HepG2 (cell line): ENCODE results near the gene WDR54. TPM values are rescaled to one million over a fixed set of nuclear protein-coding genes. Genes with fewer than 3 reads are reported as not detected.

Source experiments
- AHDC1 ChIP-seq: sonication (generic); formaldehyde crosslinking; IDR thresholded peaks from 2 replicates; pipeline ENCODE4 v1.5.1; 2020; ENCODE audit warnings: mild to moderate bottlenecking, missing genetic modification reagents, borderline replicate concordance
- DNMT3B ChIP-seq: conservative IDR thresholded peaks from 2 replicates; pipeline ENCODE4 v1.6.1; 2016; ENCODE audit warnings: missing biosample characterization, control low read depth
- GABPB1 ChIP-seq: IDR thresholded peaks from 2 replicates; pipeline ENCODE4 v1.6.1; 2016; ENCODE audit warnings: mild to moderate bottlenecking, missing genetic modification reagents, moderate library complexity, missing compliant biosample characterization
- MAX ChIP-seq: IDR thresholded peaks from 2 replicates; pipeline ENCODE4 v1.6.1; 2012; ENCODE audit warnings: inconsistent platforms
- POLR2A ChIP-seq, 2 experiments: IDR thresholded peaks; 2 replicates each; pipeline ENCODE4 v1.6.1; 2011; ENCODE audit warnings: low read depth in 2 of 2, low read length in 2 of 2, mild to moderate bottlenecking in 1 of 2, moderate library complexity in 1 of 2; ENCODE audit not compliant: insufficient read depth in 1 of 2
- RBFOX2 ChIP-seq: fragments of 200-400 bp; formaldehyde crosslinking; IDR thresholded peaks from 2 replicates; pipeline ENCODE4 v1.6.1; 2017; ENCODE audit warnings: low read depth, mild to moderate bottlenecking, low read length
- SNRNP70 ChIP-seq: fragments of 200-400 bp; formaldehyde crosslinking; IDR thresholded peaks from 2 replicates; pipeline ENCODE4 v1.6.1; 2017; ENCODE audit warnings: mild to moderate bottlenecking, low read depth, low read length, moderate library complexity
- TAF15 ChIP-seq: fragments of 200-400 bp; formaldehyde crosslinking; IDR thresholded peaks from one replicate; pipeline ENCODE4 v1.6.1; 2018; ENCODE audit warnings: mild to moderate bottlenecking, low read depth, low read length; ENCODE audit not compliant: poor library complexity, severe bottlenecking
- ZBTB4 ChIP-seq: sonication (generic); formaldehyde crosslinking; IDR thresholded peaks from 2 replicates; pipeline ENCODE4 v1.4.0; 2020; ENCODE audit warnings: missing genetic modification reagents, mild to moderate bottlenecking, borderline replicate concordance
- ZBTB46 ChIP-seq: sonication (generic); formaldehyde crosslinking; IDR thresholded peaks from 2 replicates; pipeline ENCODE4 v1.4.0; 2020; ENCODE audit warnings: mild to moderate bottlenecking, missing genetic modification reagents, borderline replicate concordance
- ZNF101 ChIP-seq: sonication (generic); formaldehyde crosslinking; IDR thresholded peaks from 2 replicates; pipeline ENCODE4 v1.4.0; 2020; ENCODE audit warnings: mild to moderate bottlenecking, low read depth, missing genetic modification reagents, borderline replicate concordance
- ZNF282 ChIP-seq: fragments of 450-650 bp; IDR thresholded peaks from 2 replicates; pipeline ENCODE4 v1.6.1; 2018; ENCODE audit not compliant: partially characterized antibody
- ZNF512 ChIP-seq: sonication (generic); formaldehyde crosslinking; IDR thresholded peaks from 2 replicates; pipeline ENCODE4 v1.4.0; 2020; ENCODE audit warnings: mild to moderate bottlenecking, missing genetic modification reagents
- ZNF564 ChIP-seq: sonication (generic); formaldehyde crosslinking; IDR thresholded peaks from 2 replicates; pipeline ENCODE4 v1.8.1; 2023; ENCODE audit warnings: mild to moderate bottlenecking, missing genetic modification reagents
- ZNF605 ChIP-seq: sonication (generic); formaldehyde crosslinking; IDR thresholded peaks from 2 replicates; pipeline ENCODE4 v1.8.0; 2022; ENCODE audit warnings: mild to moderate bottlenecking, missing genetic modification reagents
- ZNF614 ChIP-seq: IDR thresholded peaks from 2 replicates; pipeline ENCODE4 v1.6.1; 2018; ENCODE audit warnings: missing biosample characterization, missing genetic modification reagents, inconsistent platforms, borderline replicate concordance
- ZNF782 ChIP-seq: sonication (generic); formaldehyde crosslinking; IDR thresholded peaks from 2 replicates; pipeline ENCODE4 v1.4.0; 2020; ENCODE audit warnings: missing genetic modification reagents, mild to moderate bottlenecking, borderline replicate concordance
- polyA plus RNA-seq, 8 experiments: library from polyadenylated mRNA; depleted of rRNA in 3 of 8; stranded (reverse) in 7 of 8; unstranded in 1 of 8; fragments of >200 nt; fragmentation: Illumina TruSeq in 4 of 8; extraction: Trizol in 4 of 8; gene quantifications; 2 replicates each; pipeline versions ENCODE4 v1.2.1 to v1.2.3, GENCODE V29; 2011 to 2016; ENCODE audit warnings: low read depth in 4 of 8, missing spikeins in 1 of 8, mixed read lengths in 1 of 8; ENCODE audit not compliant: insufficient read depth in 1 of 8
- total RNA-seq, 5 experiments: library from RNA; depleted of rRNA; stranded (reverse); fragments of >200 nt; fragmentation: Illumina TruSeq; extraction: Trizol; gene quantifications; 2 replicates each; pipeline ENCODE4 v1.2.3, GENCODE V29; 2016; ENCODE audit warnings: low read depth in 1 of 5

The WDR54 gene
- total and polyA plus RNA-seq, 2 of the 13 experiments (the other 11 are each of a cell fraction or from before 2014, with no cell fraction given): 2.0 to 17.3 TPM

GRCh38 chr2:74424995-74425406 lies 3.5 kb downstream of the WDR54 start (continued):
- TF ChIP-seq MAX (no peak; the same call in 1 of the 2 replicates), ZNF614 (no peak), AHDC1 (CRISPR knock-in tag) (no peak), ZNF782 (CRISPR knock-in tag) (no peak), RBFOX2 (peak; percentile 54; the same call in 1 of the 2 replicates), ZNF605 (CRISPR knock-in tag) (no peak), ZNF512 (CRISPR knock-in tag) (no peak), SNRNP70 (no peak), ZNF101 (CRISPR knock-in tag) (no peak), GABPB1 (CRISPR knock-in tag) (no peak), ZBTB4 (CRISPR knock-in tag) (no peak; the same call in 1 of the 2 replicates), ZNF282 (no peak), POLR2A (IDR thresholded peaks at IDR 0.05; ENCODE audit: insufficient read depth in 1 of 2, low read depth in 2 of 2, low read length in 2 of 2) (peak in 1 of 2 experiments; percentile 40; a peak in 1 of 4 replicates), ZNF564 (no peak), DNMT3B (CRISPR knock-in tag) (peak; percentile 67; the same call in 1 of the 2 replicates), TAF15 (no peak), ZBTB46 (no peak)
